Thyroid gland (tissue), 4 donors: Measurements from ENCODE around the gene NYAP1. TPM values are rescaled to one million over a fixed set of nuclear protein-coding genes. Genes with fewer than 3 reads are reported as not detected.
A peak's percentile ranks its signal among the peaks of the same experiment; 100 is the strongest.
"Not testable (repeated sequence)": the region's sequence is repeated elsewhere in the genome, so short reads cannot be mapped to it uniquely, and the experiment has no call there.

ENCODE experiments used
- DNase-seq, 2 donors: peaks; one replicate each; pipeline ENCODE4 v3.0.0-alpha.2; 2019
- H3K27ac ChIP-seq, 3 donors: fragments of 200-600 bp; sonication (generic); 1 replicate in 2 of 3; 2 replicates in 1 of 3; pipeline ENCODE4 v1.5.1; 2016 to 2019; ENCODE audit warnings: mild to moderate bottlenecking in 1 of 3, moderate library complexity in 1 of 3
- H3K27me3 ChIP-seq: fragments of 200-600 bp; sonication (generic); one replicate; pipeline ENCODE4 v1.5.1; 2019
- H3K36me3 ChIP-seq, 2 donors: fragments of 200-600 bp; sonication (generic); one replicate each; pipeline ENCODE4 v1.5.1; 2016 to 2019
- H3K4me1 ChIP-seq, 2 donors: fragments of 200-600 bp; sonication (generic); one replicate each; pipeline ENCODE4 v1.5.1; 2017 to 2019
- H3K4me3 ChIP-seq, 3 donors: fragments of 200-600 bp; sonication (generic); replicated peaks in 1 of 3; 1 replicate in 2 of 3; 2 replicates in 1 of 3; pipeline ENCODE4 v1.5.1; 2016; ENCODE audit warnings: mild to moderate bottlenecking in 1 of 3
- H3K9me3 ChIP-seq: fragments of 200-600 bp; sonication (generic); one replicate; pipeline ENCODE4 v1.5.1; 2017
- CTCF ChIP-seq, 6 experiments: fragments of 200-600 bp in 3 of 6; fragments of 450-650 bp in 3 of 6; sonication (generic) in 3 of 6; IDR thresholded peaks; one replicate each; pipeline ENCODE4 v1.5.1; 2016 to 2019; ENCODE audit warnings: antibody characterized with exemption in 6 of 6, mild to moderate bottlenecking in 2 of 6, inconsistent platforms in 1 of 6, moderate library complexity in 1 of 6
- POLR2A ChIP-seq, 2 donors: fragments of 450-650 bp; IDR thresholded peaks; one replicate each; pipeline ENCODE4 v1.6.1; 2017; ENCODE audit warnings: antibody characterized with exemption in 2 of 2, mild to moderate bottlenecking in 2 of 2, moderate library complexity in 1 of 2
- WGBS, 2 donors: methylation state at CpG; one replicate each; pipeline ENCODE4 v1.1.5; 2017; 5-methylcytosine and 5-hydroxymethylcytosine counted together
- intact Hi-C: fragments of 100-400 bp; cut with DNase I; formaldehyde crosslinking; loops from one replicate; pipeline ENCODE4 v1.15.1; 2023
- total RNA-seq, 4 donors: library from RNA; depleted of rRNA; stranded (reverse); fragments of >200 nt; gene quantifications; one replicate each; pipeline ENCODE4 v1.2.3, GENCODE V29; 2016

Gene NYAP1
- total RNA-seq, 4 donors from 2014 or later, result 0.40 to 1.3 (median 1.0) TPM; not detected in 1

DNA sequence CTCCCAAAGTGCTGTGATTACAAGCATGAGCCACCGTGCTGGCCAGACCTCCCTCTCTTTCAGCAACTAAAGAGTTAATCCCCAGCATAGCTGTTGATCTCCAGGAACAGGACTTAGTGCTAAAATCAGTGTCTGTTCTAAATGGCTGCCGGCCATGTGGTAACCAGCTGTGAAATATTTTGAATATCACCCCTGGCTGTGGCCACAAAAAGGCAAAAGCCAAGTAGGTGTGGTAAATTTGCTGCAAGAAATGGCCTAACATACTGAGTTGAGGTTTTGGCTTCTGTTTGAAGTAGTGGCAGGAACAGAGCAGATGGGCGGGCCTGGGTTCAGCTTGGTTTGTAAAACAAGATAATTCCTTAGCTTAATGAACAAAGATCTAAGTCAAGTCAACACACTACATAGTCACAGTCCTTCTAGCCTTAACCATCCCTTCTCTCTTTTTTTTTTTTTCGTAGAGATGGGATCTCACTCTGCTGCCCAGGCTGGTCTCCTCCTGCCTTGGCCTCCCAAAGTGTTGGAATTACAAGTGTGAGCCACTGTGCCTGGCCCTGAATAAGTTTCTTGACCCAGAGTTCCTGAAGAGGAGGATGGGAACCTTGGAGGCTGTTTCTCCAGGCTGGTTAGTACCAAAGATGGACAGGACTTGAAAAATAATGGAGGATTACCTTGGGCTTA lies 32.5 kb downstream of the NYAP1 start:
- peaks cover 0 to 6% of the 10 kb centered on the region in 2 donors for H3K4me1 ChIP-seq
- WGBS, 2 donors, result 54 to 59% methylated on average over 4 of the region's 4 CpGs
- no peak overlapping the region for H3K27ac ChIP-seq
- no peaks in the 10 kb centered on the region for H3K27me3 ChIP-seq
- DNase-seq, result peak; percentile 7 to 12
- H3K9me3 ChIP-seq, result no peaks in the 10 kb centered on the region
- no peak for TF ChIP-seq CTCF (IDR thresholded peaks at IDR 0.05)
- TF ChIP-seq POLR2A (IDR thresholded peaks at IDR 0.05), result no peak
- no peak overlapping the region for H3K4me3 ChIP-seq
- intact Hi-C loops, result no loop called here
- no peaks in the 10 kb centered on the region for H3K36me3 ChIP-seq

DNA sequence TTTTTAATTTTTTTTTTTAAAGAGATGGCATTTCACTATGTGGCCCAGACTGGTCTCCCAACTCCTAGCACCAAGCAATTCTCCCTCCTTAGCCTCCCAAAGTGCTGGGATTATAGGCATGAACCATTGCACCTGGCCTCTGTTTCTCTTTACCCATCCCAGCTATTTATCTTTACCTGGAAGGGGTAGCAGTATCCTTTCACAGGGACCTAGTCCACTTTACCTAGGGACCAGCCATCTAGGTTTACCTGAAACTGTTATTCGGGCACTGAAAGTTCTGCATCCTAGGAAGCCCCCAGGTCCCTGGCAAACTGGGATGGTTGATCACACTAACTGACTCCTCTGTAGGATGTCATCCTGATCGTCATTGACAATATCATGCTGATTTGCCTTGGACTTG lies 33.6 kb downstream of the NYAP1 start:
- intact Hi-C loops, result no loop called here
- Histone ChIP-seq H3K4me1 (peaks cover 0 to 6% of the 10 kb centered on the region in 2 donors), H3K36me3 (no peaks in the 10 kb centered on the region), H3K27me3 (no peaks in the 10 kb centered on the region), H3K4me3 (no peak overlapping the region), H3K9me3 (no peaks in the 10 kb centered on the region), H3K27ac (no peak overlapping the region)
- 83 to 90% methylated on average over 2 of the region's 2 CpGs for WGBS, 2 donors
- no peak for TF ChIP-seq POLR2A (IDR thresholded peaks at IDR 0.05)
- TF ChIP-seq CTCF (IDR thresholded peaks at IDR 0.05), result no peak
- no peak for DNase-seq

- TF ChIP-seq CTCF (IDR thresholded peaks at IDR 0.05) (no peak), POLR2A (IDR thresholded peaks at IDR 0.05) (no peak)
- intact Hi-C loops, result no loop called here
- H3K9me3 ChIP-seq, result no peaks in the 10 kb centered on the region
- H3K36me3 ChIP-seq, result no peaks in the 10 kb centered on the region
- DNase-seq, result no peak
- no peaks in the 10 kb centered on the region for H3K27me3 ChIP-seq
- no peak overlapping the region for H3K4me3 ChIP-seq
- H3K4me1 ChIP-seq, result peaks cover 0 to 6% of the 10 kb centered on the region in 2 donors
- 89 to 92% methylated on average over 6 of the region's 6 CpGs for WGBS, 2 donors
- no peak overlapping the region for H3K27ac ChIP-seq
These were observed 35.9 kb downstream of the NYAP1 start for GRCh38 chr7:100519580-100519979.

- no peaks in the 10 kb centered on the region for H3K36me3 ChIP-seq
- intact Hi-C loops, result no loop called here
- no peaks in the 10 kb centered on the region for H3K27me3 ChIP-seq
- no peak for DNase-seq
- H3K9me3 ChIP-seq, result no peaks in the 10 kb centered on the region
- no peak overlapping the region for H3K27ac ChIP-seq
- no peak overlapping the region for H3K4me3 ChIP-seq
- TF ChIP-seq CTCF (IDR thresholded peaks at IDR 0.05) (no peak), POLR2A (IDR thresholded peaks at IDR 0.05) (no peak)
- 22 to 34% methylated on average over 1 of the region's 1 CpG for WGBS, 2 donors
- H3K4me1 ChIP-seq, result peaks cover 0 to 6% of the 10 kb centered on the region in 2 donors
These were observed 36.4 kb downstream of the NYAP1 start for GRCh38 chr7:100520138-100520537.

GRCh38 chr7:100521076-100521475 lies 37.3 kb downstream of the NYAP1 start:
- no peak for DNase-seq
- Histone ChIP-seq H3K4me1 (peaks cover 0 to under 1% of the 10 kb centered on the region in 2 donors), H3K9me3 (no peaks in the 10 kb centered on the region), H3K4me3 (no peak overlapping the region), H3K27ac (no peak overlapping the region), H3K27me3 (no peaks in the 10 kb centered on the region), H3K36me3 (no peaks in the 10 kb centered on the region)
- WGBS, 2 donors, result 86 to 95% methylated on average over 2 of the region's 2 CpGs
- TF ChIP-seq CTCF (IDR thresholded peaks at IDR 0.05), result no peak
- TF ChIP-seq POLR2A (IDR thresholded peaks at IDR 0.05), result no peak
- intact Hi-C loops, result no loop called here

- H3K27ac ChIP-seq, H3K4me3 ChIP-seq, H3K36me3 ChIP-seq, H3K27me3 ChIP-seq, H3K4me1 ChIP-seq, DNase-seq, intact Hi-C loops, H3K9me3 ChIP-seq: not testable (repeated sequence)
- 67 to 74% methylated on average over 2 of the region's 3 CpGs for WGBS, 2 donors
These were observed 38.3 kb downstream of the NYAP1 start for GRCh38 chr7:100521909-100522593.

DNA sequence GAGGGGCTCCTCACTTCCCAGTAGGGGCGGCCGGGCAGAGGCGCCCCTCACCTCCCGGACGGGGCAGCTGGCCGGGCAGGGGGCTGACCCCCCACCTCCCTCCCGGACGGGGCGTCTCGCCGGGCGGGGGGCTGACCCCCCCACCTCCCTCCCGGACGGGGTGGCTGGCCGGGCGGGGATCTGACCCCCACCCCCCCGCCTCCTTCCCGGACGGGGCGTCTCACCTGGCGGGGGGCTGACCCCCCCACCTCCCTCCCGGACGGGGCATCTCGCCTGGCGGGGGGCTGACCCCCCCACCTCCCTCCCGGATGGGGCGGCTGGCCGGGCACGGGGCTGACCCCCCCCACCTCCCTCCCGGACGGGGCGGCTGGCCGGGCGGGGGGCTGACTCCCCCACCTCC lies 39.5 kb downstream of the NYAP1 start:
- H3K36me3 ChIP-seq, H3K4me1 ChIP-seq, H3K4me3 ChIP-seq, H3K27me3 ChIP-seq, intact Hi-C loops, DNase-seq, H3K27ac ChIP-seq, H3K9me3 ChIP-seq: not testable (repeated sequence)
- WGBS, 2 donors, result no CpG with 5 or more reads among the region's 34 CpGs
